C4-2B (cell line): Measurements from ENCODE around the gene VSTM2A.

Source experiments
- H3K27ac ChIP-seq: fragments of 450-650 bp; 2 replicates; pipeline ENCODE4 v1.5.1; 2017
- ZFX ChIP-seq: fragments of 450-650 bp; IDR thresholded peaks from 2 replicates; pipeline ENCODE4 v1.6.1; 2017
- TF ChIP-seq, protein P1 (sequence below): fragments of 450-650 bp; conservative IDR thresholded peaks from 2 replicates; pipeline ENCODE4 v1.5.1; 2017; ENCODE audit warnings: mild to moderate bottlenecking

The VSTM2A gene

DNA sequence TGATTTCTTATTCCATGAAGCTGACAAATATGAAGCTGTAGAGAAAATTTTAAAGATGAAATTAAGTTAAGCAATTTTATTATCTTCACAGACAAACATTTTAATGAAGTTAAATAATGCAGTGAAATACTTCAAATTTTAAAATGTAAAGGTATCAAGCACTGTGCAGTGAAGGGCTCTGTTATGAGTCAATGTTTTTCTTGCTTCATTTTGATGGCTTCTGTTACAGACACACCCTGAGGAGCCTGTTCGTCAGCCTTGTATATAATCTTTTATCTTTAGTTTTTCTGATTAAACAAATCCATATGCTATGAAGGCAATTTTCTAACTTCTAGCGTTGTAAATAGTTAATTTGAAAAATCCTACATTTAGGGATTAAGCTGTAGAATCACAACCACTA lies 18.5 kb downstream of the VSTM2A start:
- no peak overlapping the region for H3K27ac ChIP-seq
- TF ChIP-seq, protein P1, sequence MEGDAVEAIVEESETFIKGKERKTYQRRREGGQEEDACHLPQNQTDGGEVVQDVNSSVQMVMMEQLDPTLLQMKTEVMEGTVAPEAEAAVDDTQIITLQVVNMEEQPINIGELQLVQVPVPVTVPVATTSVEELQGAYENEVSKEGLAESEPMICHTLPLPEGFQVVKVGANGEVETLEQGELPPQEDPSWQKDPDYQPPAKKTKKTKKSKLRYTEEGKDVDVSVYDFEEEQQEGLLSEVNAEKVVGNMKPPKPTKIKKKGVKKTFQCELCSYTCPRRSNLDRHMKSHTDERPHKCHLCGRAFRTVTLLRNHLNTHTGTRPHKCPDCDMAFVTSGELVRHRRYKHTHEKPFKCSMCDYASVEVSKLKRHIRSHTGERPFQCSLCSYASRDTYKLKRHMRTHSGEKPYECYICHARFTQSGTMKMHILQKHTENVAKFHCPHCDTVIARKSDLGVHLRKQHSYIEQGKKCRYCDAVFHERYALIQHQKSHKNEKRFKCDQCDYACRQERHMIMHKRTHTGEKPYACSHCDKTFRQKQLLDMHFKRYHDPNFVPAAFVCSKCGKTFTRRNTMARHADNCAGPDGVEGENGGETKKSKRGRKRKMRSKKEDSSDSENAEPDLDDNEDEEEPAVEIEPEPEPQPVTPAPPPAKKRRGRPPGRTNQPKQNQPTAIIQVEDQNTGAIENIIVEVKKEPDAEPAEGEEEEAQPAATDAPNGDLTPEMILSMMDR, result no peak
- no peak for TF ChIP-seq ZFX

DNA sequence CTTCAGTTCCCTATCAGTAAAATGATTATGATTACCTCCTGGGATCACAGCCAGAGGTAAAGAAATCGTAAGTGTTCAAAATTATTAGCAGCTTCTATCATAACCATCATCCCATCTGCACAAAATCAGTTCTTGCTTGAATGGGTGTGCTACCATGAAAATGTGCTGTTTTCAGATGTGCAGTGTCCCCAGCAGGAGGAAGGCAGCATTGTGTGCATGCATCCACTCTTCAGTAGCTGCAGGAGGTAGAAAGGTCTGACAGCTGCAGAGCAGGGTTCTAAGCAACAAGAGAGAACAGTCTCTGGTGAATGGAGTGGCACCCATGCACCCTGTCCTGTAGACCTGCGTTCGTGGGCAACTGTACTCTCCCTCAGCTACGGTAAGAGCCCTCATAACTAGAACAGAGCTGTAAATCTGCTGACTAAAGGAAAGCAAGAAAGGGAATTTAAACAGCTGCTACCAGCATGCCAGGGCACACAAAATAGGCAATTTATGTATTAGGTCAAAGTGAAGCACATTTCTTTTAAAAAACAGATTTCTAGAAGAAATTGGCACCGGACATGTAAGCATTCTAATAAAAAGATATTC lies 21.2 kb downstream of the VSTM2A start:
- TF ChIP-seq ZFX, result no peak
- TF ChIP-seq, protein P1, result peak; percentile 22
- no peak overlapping the region for H3K27ac ChIP-seq

DNA sequence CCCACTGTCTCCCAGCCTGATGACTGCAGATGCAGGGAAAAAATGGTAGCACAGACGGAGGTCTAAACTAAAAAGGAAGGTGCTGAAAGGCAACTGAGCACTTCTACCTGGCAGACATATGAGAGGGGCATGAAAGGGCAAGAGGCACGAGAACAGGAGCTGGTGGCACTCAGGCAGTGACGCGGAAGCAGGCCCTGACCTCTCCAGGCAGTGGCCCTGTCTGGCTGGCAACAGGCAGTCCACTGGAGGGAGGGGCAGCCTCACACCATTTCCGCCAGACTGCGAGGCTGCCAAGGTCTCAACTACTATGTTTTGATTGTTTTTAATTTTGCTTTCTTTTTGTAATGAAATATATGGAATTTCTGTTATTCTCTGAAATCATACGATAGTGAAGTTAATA lies 23.3 kb downstream of the VSTM2A start:
- H3K27ac ChIP-seq, result no peak overlapping the region
- TF ChIP-seq, protein P1, result no peak
- no peak for TF ChIP-seq ZFX

DNA sequence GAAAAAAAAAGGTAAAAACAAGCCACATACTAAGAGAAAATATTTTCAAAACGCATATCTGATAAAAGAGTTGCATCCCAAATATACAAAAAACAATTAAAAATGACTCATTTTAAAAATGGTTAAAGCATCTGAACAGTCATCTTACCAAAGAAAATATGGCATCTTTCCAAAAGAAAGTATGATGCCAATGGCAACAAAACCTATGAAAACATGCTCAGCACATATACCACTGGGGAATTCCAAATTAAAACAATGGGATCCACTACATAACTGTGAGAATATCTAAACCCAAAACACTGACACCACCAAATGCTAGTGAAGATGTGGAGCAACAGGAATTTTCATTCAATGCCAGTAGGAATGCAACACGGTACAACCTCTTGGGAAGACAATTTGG lies 39.3 kb downstream of the VSTM2A start:
- no peak overlapping the region for H3K27ac ChIP-seq
- TF ChIP-seq ZFX, result no peak
- TF ChIP-seq, protein P1, result no peak

DNA sequence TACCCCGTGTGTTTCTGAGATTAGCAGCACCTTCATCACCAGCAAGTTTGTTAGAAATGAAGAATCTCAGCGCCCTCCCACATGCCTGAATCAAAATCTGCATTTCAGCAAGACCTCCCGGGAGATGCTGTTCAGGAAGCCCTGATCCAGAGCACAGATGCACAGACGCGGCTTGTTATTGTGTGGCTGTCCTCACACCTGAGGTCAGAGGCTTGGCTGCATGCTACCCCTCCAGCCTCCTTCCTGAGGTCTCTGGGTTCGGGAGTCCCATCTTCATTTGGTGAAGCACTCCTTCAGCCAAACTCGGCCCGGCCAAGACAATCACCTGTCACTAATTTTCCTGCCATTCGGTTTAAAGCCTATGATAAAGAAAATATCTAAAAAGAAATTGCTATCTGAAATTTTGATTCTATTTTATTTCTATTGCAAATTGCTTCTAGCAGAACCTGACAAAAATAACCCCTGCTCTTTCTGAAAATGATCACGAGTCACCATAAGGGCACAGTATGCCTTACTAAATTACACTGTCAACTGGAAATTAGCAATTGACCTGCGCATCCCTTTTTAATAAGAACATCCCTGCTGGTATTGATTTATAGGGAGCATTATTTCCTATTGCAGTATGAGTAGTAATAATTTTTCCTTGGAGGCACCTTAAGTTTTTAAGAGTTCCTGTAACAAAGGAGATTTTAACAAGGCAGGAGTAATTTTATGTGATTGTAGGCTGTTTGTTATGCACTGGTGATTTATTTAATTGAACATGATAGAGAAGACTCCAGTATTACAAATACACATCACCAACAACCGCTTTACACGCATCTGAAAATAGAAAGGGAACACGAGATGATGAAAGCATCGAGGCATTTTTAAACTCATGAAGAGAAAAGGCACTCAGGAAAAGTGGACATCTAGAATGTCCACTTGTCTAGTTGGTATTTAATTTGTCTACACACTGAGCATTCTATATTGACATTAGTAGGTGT lies 49.5 kb downstream of the VSTM2A start:
- TF ChIP-seq, protein P1, result no peak
- TF ChIP-seq ZFX, result no peak
- no peak overlapping the region for H3K27ac ChIP-seq

DNA sequence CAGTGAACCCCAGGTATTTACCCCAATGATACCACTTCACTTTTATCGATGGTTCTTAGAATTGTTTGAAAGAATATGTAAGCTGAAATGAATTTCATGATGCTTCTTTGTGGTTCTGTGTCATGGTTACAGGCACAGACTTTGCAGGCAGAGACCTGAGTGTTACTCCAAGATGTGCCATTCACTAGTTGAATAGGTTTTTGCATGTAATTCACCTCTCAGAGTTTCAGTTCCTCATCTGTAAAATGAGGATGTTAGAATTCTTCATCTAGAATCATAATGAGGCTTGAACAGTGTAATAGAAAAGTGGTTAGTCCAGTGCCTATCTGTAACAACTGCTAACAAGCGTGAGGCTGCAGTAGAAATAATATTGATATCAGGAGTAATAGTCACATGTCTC lies 54.6 kb downstream of the VSTM2A start:
- TF ChIP-seq, protein P1, result no peak
- TF ChIP-seq ZFX, result no peak
- H3K27ac ChIP-seq, result no peak overlapping the region

DNA sequence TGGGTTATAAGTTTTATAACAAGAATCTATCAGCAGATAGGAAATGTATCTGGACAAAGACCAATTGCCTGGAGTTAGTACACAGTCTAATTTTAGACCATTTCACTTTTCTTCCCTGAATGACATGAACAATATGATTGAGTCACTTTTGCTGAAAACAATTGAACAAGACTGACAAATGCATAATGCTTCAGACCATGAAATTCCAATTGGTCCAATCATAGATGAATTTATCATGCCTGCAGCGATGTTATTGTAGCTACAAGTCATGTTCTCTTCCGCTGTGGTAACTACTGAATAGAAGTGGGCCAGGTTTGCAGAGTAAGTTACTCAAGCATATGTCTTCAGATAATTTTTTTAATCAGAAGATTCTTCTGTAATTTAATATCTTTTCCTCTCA lies 73.4 kb downstream of the VSTM2A start:
- H3K27ac ChIP-seq, result no peak overlapping the region
- TF ChIP-seq, protein P1, result no peak
- TF ChIP-seq ZFX, result no peak
